IMR-90 (cell line): ENCODE measurements around the gene SENP5. TPM values are rescaled to one million over a fixed set of nuclear protein-coding genes. Genes with fewer than 3 reads are reported as not detected.

Experiments used
- ATAC-seq: fragments of 200-7000 bp; cut with Tn5 transposase; 2 replicates; pipeline ENCODE4 v1.9.1; 2020; ENCODE audit warnings: low read depth, mild to moderate bottlenecking, moderate library complexity
- BruUV-seq: library from RNA; stranded (reverse); fragments of 400-500 nt; replicated peaks from 2 replicates; lab custom pipeline; 2021; lab: Mats Ljungman, UMichigan
- CTCF ChIA-PET: fragments of 300-600 bp; formaldehyde crosslinking; extraction: SDS; loops from one replicate; lab custom pipeline; 2021; ENCODE audit warnings: antibody characterized with exemption; lab: Yijun Ruan, JAX
- POLR2A ChIA-PET: fragments of 300-600 bp; sonication (Branson Sonifier 250); formaldehyde crosslinking; loops from one replicate; lab custom pipeline; 2022; ENCODE audit warnings: antibody characterized with exemption; ENCODE audit not compliant: unreplicated experiment; lab: Charles Lee
- DNase-seq: peaks from one replicate; pipeline ENCODE4 v3.0.0; 2013
- H2AFZ ChIP-seq: replicated peaks from 2 replicates; pipeline ENCODE3; 2013; ENCODE audit warnings: low read length, mild to moderate bottlenecking; ENCODE audit not compliant: poor library complexity
- H2AK5ac ChIP-seq: 2 replicates; pipeline ENCODE4 v1.6.1; 2013; ENCODE audit warnings: low read depth, low read length, inconsistent platforms
- H2AK9ac ChIP-seq: replicated peaks from 2 replicates; pipeline ENCODE3; 2013; ENCODE audit warnings: mild to moderate bottlenecking, low read depth, low read length, moderate library complexity; ENCODE audit not compliant: poor library complexity
- H2BK120ac ChIP-seq: 2 replicates; pipeline ENCODE4 v1.6.1; 2013; ENCODE audit warnings: low read depth, low read length, inconsistent platforms
- H2BK15ac ChIP-seq: 3 replicates; pipeline ENCODE4 v1.6.1; 2013; ENCODE audit warnings: low read depth, low read length, inconsistent platforms
- H2BK20ac ChIP-seq: 2 replicates; pipeline ENCODE4 v1.6.1; 2013; ENCODE audit warnings: low read depth, mild to moderate bottlenecking, inconsistent platforms, low read length, moderate library complexity
- H2BK5ac ChIP-seq: 2 replicates; pipeline ENCODE4 v1.6.1; 2013; ENCODE audit warnings: mild to moderate bottlenecking, low read depth, low read length, inconsistent platforms; ENCODE audit not compliant: poor library complexity, severe bottlenecking
- H3K14ac ChIP-seq: replicated peaks from 2 replicates; pipeline ENCODE4 v1.6.1; 2013; ENCODE audit warnings: low read depth, low read length, inconsistent platforms
- H3K18ac ChIP-seq: 2 replicates; pipeline ENCODE4 v1.6.1; 2013; ENCODE audit warnings: low read depth, low read length, control low read depth
- H3K23ac ChIP-seq: 2 replicates; pipeline ENCODE4 v1.6.1; 2013; ENCODE audit warnings: low read depth, low read length, inconsistent platforms
- H3K27ac ChIP-seq: 2 replicates; pipeline ENCODE4 v1.5.1; 2013; ENCODE audit warnings: mild to moderate bottlenecking, control low read depth, low read length; ENCODE audit not compliant: insufficient read depth
- H3K27me3 ChIP-seq: 2 replicates; pipeline ENCODE4 v1.6.1; 2013; ENCODE audit warnings: low read length; ENCODE audit not compliant: control insufficient read depth, insufficient read depth
- H3K36me3 ChIP-seq: 2 replicates; pipeline ENCODE4 v1.6.1; 2013; ENCODE audit warnings: low read length, mixed read lengths; ENCODE audit not compliant: control insufficient read depth, insufficient read depth
- H3K4ac ChIP-seq: 2 replicates; pipeline ENCODE4 v1.6.1; 2013; ENCODE audit warnings: low read depth, low read length, inconsistent platforms
- H3K4me1 ChIP-seq: 2 replicates; pipeline ENCODE4 v1.6.1; 2013; ENCODE audit warnings: low read length, mixed read lengths; ENCODE audit not compliant: control insufficient read depth, insufficient read depth
- H3K4me2 ChIP-seq: 2 replicates; pipeline ENCODE4 v1.6.1; 2013; ENCODE audit warnings: low read depth, mild to moderate bottlenecking, control low read depth, low read length, moderate library complexity
- H3K4me3 ChIP-seq: 2 replicates; pipeline ENCODE4 v1.5.1; 2013; ENCODE audit warnings: low read depth, mild to moderate bottlenecking, control low read depth, low read length, moderate library complexity; ENCODE audit not compliant: insufficient read depth
- H3K56ac ChIP-seq: 2 replicates; pipeline ENCODE4 v1.6.1; 2013; ENCODE audit warnings: low read length, inconsistent platforms; ENCODE audit not compliant: insufficient read depth; ENCODE audit errors: extremely low read depth
- H3K79me1 ChIP-seq, 2 experiments: 2 replicates each; pipeline ENCODE4 v1.6.1; 2013; ENCODE audit warnings: low read length in 2 of 2, inconsistent platforms in 1 of 2, low read depth in 1 of 2
- H3K9ac ChIP-seq: 2 replicates; pipeline ENCODE4 v1.6.1; 2013; ENCODE audit warnings: low read depth, low read length, control low read depth
- H3K9me1 ChIP-seq: 2 replicates; pipeline ENCODE4 v1.6.1; 2013; ENCODE audit warnings: low read length, inconsistent platforms; ENCODE audit not compliant: insufficient read depth
- H3K9me3 ChIP-seq: 2 replicates; pipeline ENCODE4 v1.6.1; 2013; ENCODE audit warnings: low read length; ENCODE audit not compliant: control insufficient read depth, insufficient read depth
- H4K20me1 ChIP-seq: 2 replicates; pipeline ENCODE4 v1.6.1; 2013; ENCODE audit warnings: low read length, inconsistent platforms; ENCODE audit not compliant: insufficient read depth
- H4K5ac ChIP-seq: 2 replicates; pipeline ENCODE4 v1.6.1; 2013; ENCODE audit warnings: mild to moderate bottlenecking, low read depth, low read length, control low read depth
- H4K8ac ChIP-seq, 2 experiments: 2 replicates each; pipeline ENCODE4 v1.6.1; 2013; ENCODE audit warnings: low read depth in 2 of 2, low read length in 2 of 2, control low read depth in 1 of 2, inconsistent platforms in 1 of 2
- H4K91ac ChIP-seq: 2 replicates; pipeline ENCODE4 v1.6.1; 2013; ENCODE audit warnings: low read depth, low read length, inconsistent platforms; ENCODE audit not compliant: insufficient read depth
- BHLHE40 ChIP-seq: fragments of 150-350 bp; IDR thresholded peaks from 2 replicates; pipeline ENCODE4 v1.6.1; 2016; ENCODE audit warnings: mild to moderate bottlenecking, low read depth, low read length
- CEBPB ChIP-seq: IDR thresholded peaks from 2 replicates; pipeline ENCODE4 v1.6.1; 2012; ENCODE audit warnings: low read depth, low read length, improper control_type of control experiment
- ELK1 ChIP-seq: fragments of 150-350 bp; IDR thresholded peaks from 2 replicates; pipeline ENCODE4 v1.6.1; 2016; ENCODE audit warnings: low read depth, mild to moderate bottlenecking, low read length, moderate library complexity, borderline replicate concordance
- RAD21 ChIP-seq: IDR thresholded peaks from 2 replicates; pipeline ENCODE4 v1.6.1; 2012; ENCODE audit warnings: low read length, improper control_type of control experiment
- RCOR1 ChIP-seq: IDR thresholded peaks from 2 replicates; pipeline ENCODE4 v1.6.1; 2012; ENCODE audit warnings: mild to moderate bottlenecking, low read length, improper control_type of control experiment; ENCODE audit not compliant: insufficient replicate concordance
- SMC3 ChIP-seq: fragments of 150-350 bp; IDR thresholded peaks from 2 replicates; pipeline ENCODE4 v1.6.1; 2016; ENCODE audit warnings: low read depth, mild to moderate bottlenecking, antibody characterized with exemption, low read length, moderate library complexity
- WGBS, 2 experiments: methylation state at CpG; one replicate each; pipeline versions ENCODE4 v1.1.5 to v1.1.7; 2013; ENCODE audit warnings: missing lambda C conversion rate in 2 of 2; ENCODE audit not compliant: insufficient read length in 1 of 2; ENCODE audit errors: extremely low coverage in 2 of 2; 5-methylcytosine and 5-hydroxymethylcytosine counted together
- dilution Hi-C: fragments of 300-500 bp; cut with HindIII; formaldehyde crosslinking; loops from one replicate; pipeline ENCODE4 v1.14.3; 2018; ENCODE audit warnings: low sequenced_read_pairs; ENCODE audit not compliant: unreplicated experiment
- in situ Hi-C: fragments of 300-500 bp; cut with MboI; formaldehyde crosslinking; loops from 3 replicates; pipeline ENCODE4 v1.14.3; 2019; ENCODE audit warnings: low sequenced_read_pairs, inconsistent platforms, mixed read lengths
- intact Hi-C: fragments of 100-400 bp; cut with micrococcal nuclease; formaldehyde crosslinking; loops from 2 replicates; pipeline ENCODE4 v1.10.0; 2022
- polyA plus RNA-seq, 3 experiments: library from polyadenylated mRNA; depleted of rRNA; stranded (reverse); fragments of >200 nt; gene quantifications; 2 replicates each; pipeline ENCODE4 v1.2.3, GENCODE V29; 2012; ENCODE audit warnings: low replicate concordance in 1 of 3
- total RNA-seq: library from RNA; depleted of rRNA; stranded (reverse); fragments of >200 nt; gene quantifications from 2 replicates; pipeline ENCODE4 v1.2.3, GENCODE V29; 2012

SENP5 gene
- total and polyA plus RNA-seq, 2 of the 4 experiments (the other 2 are of a cell fraction) = 7.4 to 44.4 TPM

DNA sequence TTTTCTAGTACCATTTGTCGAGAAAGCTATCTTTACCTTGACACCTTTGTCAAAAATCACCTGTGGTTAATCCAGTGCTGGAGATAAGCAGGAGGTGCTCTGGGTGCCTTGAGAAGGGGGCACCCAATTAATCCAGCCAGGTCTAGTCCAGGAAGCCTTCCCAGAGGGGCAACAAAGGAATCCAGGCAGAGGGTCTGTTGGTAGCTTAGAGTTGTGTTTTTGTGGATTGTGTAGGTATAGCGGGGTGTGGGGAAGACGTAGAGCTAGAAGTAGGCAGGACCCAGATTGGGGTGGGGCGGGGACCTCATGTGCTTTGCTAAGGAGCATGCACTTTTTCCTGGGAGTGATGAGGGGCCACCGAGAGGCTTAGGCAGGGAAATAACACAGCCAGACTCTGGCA is 106.9 kb downstream of the SENP5 start:
- Histone ChIP-seq H2AK5ac (no peak overlapping the region), H4K20me1 (no peaks in the 10 kb centered on the region), H2BK20ac (no peak overlapping the region), H4K8ac (no peak overlapping the region), H3K9me1 (no peaks in the 10 kb centered on the region), H2BK5ac (no peak overlapping the region), H3K79me1 (no peaks in the 10 kb centered on the region), H3K56ac (no peak overlapping the region), H3K27me3 (peaks cover 5% of the 10 kb centered on the region; the same call in 1 of the 2 replicates), H3K18ac (no peak overlapping the region), H2BK120ac (no peak overlapping the region), H3K14ac (no peak overlapping the region), H4K91ac (no peak overlapping the region), H3K27ac (no peak overlapping the region), H2BK15ac (no peak overlapping the region), H3K4me1 (no peaks in the 10 kb centered on the region), H3K4me2 (no peak overlapping the region), H3K9ac (no peak overlapping the region), H3K9me3 (no peaks in the 10 kb centered on the region), H3K23ac (no peak overlapping the region), H3K36me3 (no peaks in the 10 kb centered on the region), H2AFZ (peak overlapping the region; percentile 32), H4K5ac (no peak overlapping the region), H2AK9ac (no peak overlapping the region), H3K4me3 (no peak overlapping the region), H3K4ac (no peak overlapping the region)
- DNase-seq = no peak
- intact Hi-C loops = no loop called here
- no TSS peak for BruUV-seq
- ATAC-seq = no peak
- TF ChIP-seq RAD21 (no peak), SMC3 (no peak), ELK1 (no peak), RCOR1 (no peak), BHLHE40 (no peak), CEBPB (no peak)
- POLR2A ChIA-PET = no interaction called here
- WGBS, 2 experiments = 78% methylated on average over 3 of the region's 5 CpGs; no CpG with 5 or more reads in 1 of the 2 experiments
- dilution Hi-C loops = no loop called here
- in situ Hi-C loops = loop anchor here (10.0 to 25.0 kb wide), 2 partner anchors 210 to 362 kb away; no protein-coding TSS in a partner anchor
- CTCF ChIA-PET = no interaction called here
